Transverse colon (tissue), 4 donors: ENCODE data around the gene FAM13C.

Experiments used
- POLR2AphosphoS5 ChIP-seq, 3 donors: sonication (generic); formaldehyde crosslinking; IDR thresholded peaks; one replicate each; pipeline ENCODE4 v1.6.1; 2016; ENCODE audit warnings: antibody characterized with exemption in 3 of 3
- TF ChIP-seq, protein P1 (sequence below), 5 experiments: fragments of 200-600 bp in 3 of 5; fragments of 450-650 bp in 2 of 5; sonication (generic) in 3 of 5; IDR thresholded peaks; 1 replicate in 2 of 5; 2 replicates in 3 of 5; pipeline ENCODE4 v1.5.1; 2016 to 2017; ENCODE audit warnings: antibody characterized with exemption in 5 of 5, inconsistent platforms in 3 of 5, mild to moderate bottlenecking in 2 of 5, moderate library complexity in 1 of 5

DNA sequence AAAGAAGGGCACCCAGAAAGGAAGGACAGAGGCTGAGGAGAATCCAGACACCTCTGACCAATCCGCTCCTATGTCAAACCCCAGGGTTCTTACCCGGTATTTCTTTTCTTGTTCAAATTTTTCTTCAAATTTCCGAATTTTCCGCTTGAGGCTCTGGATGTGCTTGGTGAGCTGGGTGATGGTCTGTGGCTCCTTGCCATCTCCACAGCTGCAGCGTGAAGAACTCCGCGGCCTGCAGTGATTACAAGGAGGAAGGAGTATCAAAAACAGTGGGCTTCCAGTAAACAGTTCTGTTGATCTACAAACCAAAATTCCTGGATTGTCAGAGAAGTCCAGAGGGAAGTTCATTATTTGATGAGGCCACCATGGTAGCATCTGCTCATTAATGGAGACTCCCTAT is 93.9 kb downstream of the FAM13C start:
- TF ChIP-seq, protein P1, sequence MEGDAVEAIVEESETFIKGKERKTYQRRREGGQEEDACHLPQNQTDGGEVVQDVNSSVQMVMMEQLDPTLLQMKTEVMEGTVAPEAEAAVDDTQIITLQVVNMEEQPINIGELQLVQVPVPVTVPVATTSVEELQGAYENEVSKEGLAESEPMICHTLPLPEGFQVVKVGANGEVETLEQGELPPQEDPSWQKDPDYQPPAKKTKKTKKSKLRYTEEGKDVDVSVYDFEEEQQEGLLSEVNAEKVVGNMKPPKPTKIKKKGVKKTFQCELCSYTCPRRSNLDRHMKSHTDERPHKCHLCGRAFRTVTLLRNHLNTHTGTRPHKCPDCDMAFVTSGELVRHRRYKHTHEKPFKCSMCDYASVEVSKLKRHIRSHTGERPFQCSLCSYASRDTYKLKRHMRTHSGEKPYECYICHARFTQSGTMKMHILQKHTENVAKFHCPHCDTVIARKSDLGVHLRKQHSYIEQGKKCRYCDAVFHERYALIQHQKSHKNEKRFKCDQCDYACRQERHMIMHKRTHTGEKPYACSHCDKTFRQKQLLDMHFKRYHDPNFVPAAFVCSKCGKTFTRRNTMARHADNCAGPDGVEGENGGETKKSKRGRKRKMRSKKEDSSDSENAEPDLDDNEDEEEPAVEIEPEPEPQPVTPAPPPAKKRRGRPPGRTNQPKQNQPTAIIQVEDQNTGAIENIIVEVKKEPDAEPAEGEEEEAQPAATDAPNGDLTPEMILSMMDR (IDR thresholded peaks at IDR 0.05) = no peak
- no peak for TF ChIP-seq POLR2AphosphoS5 (IDR thresholded peaks at IDR 0.05)
